ENCODE results near the gene PHKA2. TPM values are rescaled to one million over a fixed set of nuclear protein-coding genes. Genes with fewer than 3 reads are reported as not detected.

The PHKA2 gene
- total and polyA plus RNA-seq, 5 donors: 26.9 to 42.4 (median 32.1) TPM

GRCh38 chrX:18973527-18974192 lies 10.3 kb downstream of the PHKA2 start:
- Histone ChIP-seq H3K4me3 (ENCODE audit: low read length) (no peak overlapping the region), H3K4me1 (ENCODE audit: control insufficient read depth, insufficient read depth, low read length) (peaks cover 1% of the 10 kb centered on the region), H3K9me3 (ENCODE audit: control insufficient read depth, low read length) (no peaks in the 10 kb centered on the region), H3K27ac (ENCODE audit: low read length) (no peak overlapping the region), H3K27me3 (ENCODE audit: control insufficient read depth, insufficient read depth) (no peaks in the 10 kb centered on the region)
- intact Hi-C loops (cut with DNase I): no loop called here
- ATAC-seq (no peak), DNase-seq (no peak)
- 66% methylated on average over 7 of the region's 7 CpGs for WGBS

DNA sequence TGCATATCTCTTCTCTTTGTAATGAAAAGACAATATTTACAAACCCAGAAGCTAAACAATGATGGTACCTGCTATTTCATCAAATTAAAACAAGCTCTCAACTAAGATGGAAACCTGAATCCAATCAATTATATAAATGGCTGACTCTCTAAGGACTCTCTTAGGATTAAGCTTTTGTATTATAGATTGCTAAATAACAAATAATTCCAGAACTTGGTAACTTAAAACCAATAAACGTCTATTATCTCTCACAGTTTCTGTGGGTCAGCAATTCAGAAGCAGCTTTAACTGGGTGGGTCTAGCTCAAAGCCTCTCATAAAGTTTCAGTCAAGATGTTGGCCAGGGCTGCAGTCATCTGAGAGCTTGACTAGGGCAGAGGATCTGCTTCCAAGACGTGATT lies 12.4 kb downstream of the PHKA2 start:
- no peaks in the 10 kb centered on the region for H3K9me3 ChIP-seq (ENCODE audit: control insufficient read depth, low read length)
- intact Hi-C loops (cut with DNase I): no loop called here
- H3K27ac ChIP-seq (ENCODE audit: low read length): no peak overlapping the region
- DNase-seq (no peak), ATAC-seq (no peak)
- WGBS: 53% methylated on average over 2 of the region's 2 CpGs
- no peaks in the 10 kb centered on the region for H3K27me3 ChIP-seq (ENCODE audit: control insufficient read depth, insufficient read depth)
- H3K4me3 ChIP-seq (ENCODE audit: low read length): no peak overlapping the region
- peaks cover 1% of the 10 kb centered on the region for H3K4me1 ChIP-seq (ENCODE audit: control insufficient read depth, insufficient read depth, low read length)

DNA sequence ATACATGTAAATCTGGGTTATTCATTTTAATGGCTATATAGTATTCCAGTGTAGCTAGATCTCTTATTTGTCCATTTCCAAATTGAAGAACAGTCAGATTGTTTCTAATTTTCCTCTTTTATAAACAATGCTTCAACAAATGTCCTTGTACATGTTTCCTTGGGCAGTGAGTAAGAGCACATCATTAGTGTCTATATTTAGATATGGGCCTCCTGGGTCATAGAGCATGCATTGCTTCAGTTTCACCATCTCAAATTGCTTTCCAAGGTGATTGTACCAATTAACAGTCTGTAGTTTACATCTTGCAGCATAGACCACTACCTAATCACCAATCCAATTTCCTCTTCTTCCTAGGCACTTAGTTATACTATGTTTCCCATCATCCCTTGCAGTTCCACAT lies 13.4 kb downstream of the PHKA2 start:
- Histone ChIP-seq H3K27me3 (ENCODE audit: control insufficient read depth, insufficient read depth) (no peaks in the 10 kb centered on the region), H3K9me3 (ENCODE audit: control insufficient read depth, low read length) (no peaks in the 10 kb centered on the region), H3K4me1 (ENCODE audit: control insufficient read depth, insufficient read depth, low read length) (peaks cover 1% of the 10 kb centered on the region), H3K27ac (ENCODE audit: low read length) (no peak overlapping the region), H3K4me3 (ENCODE audit: low read length) (no peak overlapping the region)
- DNase-seq (no peak), ATAC-seq (no peak)
- intact Hi-C loops (cut with DNase I): no loop called here

GRCh38 chrX:18966624-18967023 lies 17.3 kb downstream of the PHKA2 start:
- peak in 1 of 3 donors; percentile 60 for DNase-seq
- no peak overlapping the region for H3K4me3 ChIP-seq (ENCODE audit: low read length)
- peak in 1 of 2 donors; percentile 41 for ATAC-seq

GRCh38 chrX:18964901-18965300 lies 19.0 kb downstream of the PHKA2 start:
- no peaks in the 10 kb centered on the region for H3K27me3 ChIP-seq (ENCODE audit: control insufficient read depth, insufficient read depth)
- H3K9me3 ChIP-seq (ENCODE audit: control insufficient read depth, low read length): no peaks in the 10 kb centered on the region
- H3K4me1 ChIP-seq (ENCODE audit: control insufficient read depth, insufficient read depth, low read length): no peaks in the 10 kb centered on the region
- DNase-seq: no peak
- ATAC-seq: no peak
- WGBS: 63% methylated on average over 9 of the region's 9 CpGs
- intact Hi-C loops (cut with DNase I): no loop called here
- no peak overlapping the region for H3K27ac ChIP-seq (ENCODE audit: low read length)
- H3K4me3 ChIP-seq (ENCODE audit: low read length): no peak overlapping the region

More at GRCh38 chrX:18966624-18967023, 17.3 kb downstream of the PHKA2 start:
- intact Hi-C loops (cut with DNase I): no loop called here
- H3K27ac ChIP-seq (ENCODE audit: low read length): no peak overlapping the region
- no peaks in the 10 kb centered on the region for H3K9me3 ChIP-seq (ENCODE audit: control insufficient read depth, low read length)
- H3K4me1 ChIP-seq (ENCODE audit: control insufficient read depth, insufficient read depth, low read length): no peaks in the 10 kb centered on the region
- WGBS: 68% methylated on average over 5 of the region's 5 CpGs
- no peaks in the 10 kb centered on the region for H3K27me3 ChIP-seq (ENCODE audit: control insufficient read depth, insufficient read depth)

GRCh38 chrX:18964026-18964425 lies 19.9 kb downstream of the PHKA2 start:
- Histone ChIP-seq H3K27me3 (ENCODE audit: control insufficient read depth, insufficient read depth) (no peaks in the 10 kb centered on the region), H3K27ac (ENCODE audit: low read length) (no peak overlapping the region), H3K9me3 (ENCODE audit: control insufficient read depth, low read length) (no peaks in the 10 kb centered on the region), H3K4me3 (ENCODE audit: low read length) (no peak overlapping the region), H3K4me1 (ENCODE audit: control insufficient read depth, insufficient read depth, low read length) (no peaks in the 10 kb centered on the region)
- 64% methylated on average over 4 of the region's 4 CpGs for WGBS
- ATAC-seq: no peak
- DNase-seq: no peak
- intact Hi-C loops (cut with DNase I): no loop called here

GRCh38 chrX:18962329-18962728 lies 21.6 kb downstream of the PHKA2 start:
- Histone ChIP-seq H3K9me3 (ENCODE audit: control insufficient read depth, low read length) (no peaks in the 10 kb centered on the region), H3K4me3 (ENCODE audit: low read length) (no peak overlapping the region), H3K27ac (ENCODE audit: low read length) (no peak overlapping the region), H3K4me1 (ENCODE audit: control insufficient read depth, insufficient read depth, low read length) (no peaks in the 10 kb centered on the region), H3K27me3 (ENCODE audit: control insufficient read depth, insufficient read depth) (no peaks in the 10 kb centered on the region)
- ATAC-seq (no peak), DNase-seq (no peak)
- intact Hi-C loops (cut with DNase I): no loop called here

GRCh38 chrX:18961686-18962085 lies 22.2 kb downstream of the PHKA2 start:
- 70% methylated on average over 2 of the region's 2 CpGs for WGBS
- H3K4me1 ChIP-seq (ENCODE audit: control insufficient read depth, insufficient read depth, low read length): no peaks in the 10 kb centered on the region
- no peak for DNase-seq
- H3K27me3 ChIP-seq (ENCODE audit: control insufficient read depth, insufficient read depth): no peaks in the 10 kb centered on the region
- no peak overlapping the region for H3K4me3 ChIP-seq (ENCODE audit: low read length)
- H3K9me3 ChIP-seq (ENCODE audit: control insufficient read depth, low read length): no peaks in the 10 kb centered on the region
- H3K27ac ChIP-seq (ENCODE audit: low read length): no peak overlapping the region
- ATAC-seq: no peak
- intact Hi-C loops (cut with DNase I): no loop called here

DNA sequence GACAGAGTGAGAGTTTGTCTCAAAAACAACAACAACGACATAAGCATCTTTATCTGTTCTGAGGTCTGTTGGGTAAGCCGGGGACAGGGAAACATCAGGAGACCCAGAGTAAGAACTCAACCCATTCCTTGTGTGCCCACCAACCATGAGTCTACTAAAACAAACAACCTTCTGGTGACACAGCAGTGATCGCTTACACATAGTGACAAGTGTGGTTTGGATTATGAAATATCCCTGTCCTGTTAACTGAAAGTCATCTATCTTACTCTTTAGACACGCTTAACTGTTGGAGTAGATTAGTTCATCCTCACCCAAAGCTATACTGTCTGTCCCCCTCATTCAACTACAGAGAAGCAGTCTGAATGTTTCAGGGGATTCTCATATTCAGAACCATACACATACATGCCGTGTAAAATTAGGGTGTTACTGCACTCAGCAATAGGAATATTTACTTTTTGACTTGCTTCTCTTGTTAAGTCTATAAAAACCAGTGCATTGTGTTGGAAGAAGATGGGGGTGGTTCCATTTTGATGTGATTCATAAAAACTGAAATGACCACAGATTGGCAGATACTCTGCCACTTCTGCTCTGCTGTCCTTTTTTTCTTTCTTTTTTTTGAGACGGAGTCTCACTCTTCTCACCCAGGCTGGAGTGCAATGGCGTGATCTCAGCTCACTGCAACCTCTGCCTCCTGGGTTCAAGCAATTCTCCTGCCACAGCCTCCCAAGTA lies 27.4 kb downstream of the PHKA2 start:
- Histone ChIP-seq H3K27ac (ENCODE audit: low read length) (no peak overlapping the region), H3K4me3 (ENCODE audit: low read length) (no peak overlapping the region), H3K4me1 (ENCODE audit: control insufficient read depth, insufficient read depth, low read length) (no peaks in the 10 kb centered on the region), H3K27me3 (ENCODE audit: control insufficient read depth, insufficient read depth) (no peaks in the 10 kb centered on the region), H3K9me3 (ENCODE audit: control insufficient read depth, low read length) (no peaks in the 10 kb centered on the region)
- intact Hi-C loops (cut with DNase I): no loop called here
- no peak for DNase-seq
- WGBS: 92% methylated on average over 7 of the region's 7 CpGs
- no peak for ATAC-seq

DNA sequence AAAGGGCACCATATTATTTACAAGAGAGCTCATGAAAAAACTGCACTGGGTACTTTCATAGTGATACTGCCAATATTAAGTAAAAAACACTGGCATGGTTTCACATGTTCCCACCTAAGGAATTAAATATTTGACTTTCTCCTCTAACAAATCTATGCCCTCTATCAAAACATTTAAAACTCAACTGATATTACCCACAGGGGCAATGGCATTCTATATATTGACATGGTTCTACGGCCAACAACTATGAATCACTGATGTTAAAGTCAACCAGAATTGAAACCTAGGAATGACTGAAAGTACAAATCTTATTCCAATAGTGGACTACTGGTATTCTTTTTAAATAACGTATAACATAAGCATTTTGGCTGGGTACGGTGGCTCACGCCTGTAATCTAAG lies 28.2 kb downstream of the PHKA2 start:
- DNase-seq: no peak
- intact Hi-C loops (cut with DNase I): no loop called here
- Histone ChIP-seq H3K9me3 (ENCODE audit: control insufficient read depth, low read length) (no peaks in the 10 kb centered on the region), H3K27ac (ENCODE audit: low read length) (no peak overlapping the region), H3K4me3 (ENCODE audit: low read length) (no peak overlapping the region), H3K4me1 (ENCODE audit: control insufficient read depth, insufficient read depth, low read length) (no peaks in the 10 kb centered on the region), H3K27me3 (ENCODE audit: control insufficient read depth, insufficient read depth) (no peaks in the 10 kb centered on the region)
- 95% methylated on average over 4 of the region's 4 CpGs for WGBS
- no peak for ATAC-seq

DNA sequence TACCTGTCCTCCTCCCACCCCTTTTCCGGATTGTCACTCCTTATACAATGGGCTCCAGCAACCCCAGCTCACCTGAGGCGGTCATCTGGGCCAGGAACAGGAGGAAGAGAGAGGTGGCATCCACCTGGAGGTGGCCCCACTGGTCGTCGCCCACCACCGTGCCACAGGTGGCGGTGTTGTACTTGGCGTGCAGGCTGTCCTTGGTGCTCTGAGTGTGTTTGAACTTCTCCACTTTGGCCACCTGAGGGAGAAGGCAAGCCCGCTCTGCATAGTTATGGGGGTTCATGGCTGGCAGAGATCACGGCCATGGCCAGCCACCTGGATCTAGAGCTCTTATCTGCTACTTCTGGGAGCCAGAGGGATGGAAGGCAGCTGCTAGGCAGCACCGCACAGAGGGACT lies 32.9 kb downstream of the PHKA2 start:
- Histone ChIP-seq H3K4me3 (ENCODE audit: low read length) (no peak overlapping the region), H3K9me3 (ENCODE audit: control insufficient read depth, low read length) (no peaks in the 10 kb centered on the region), H3K27me3 (ENCODE audit: control insufficient read depth, insufficient read depth) (no peaks in the 10 kb centered on the region), H3K27ac (ENCODE audit: low read length) (no peak overlapping the region), H3K4me1 (ENCODE audit: control insufficient read depth, insufficient read depth, low read length) (no peaks in the 10 kb centered on the region)
- ATAC-seq: no peak
- WGBS: 96% methylated on average over 10 of the region's 10 CpGs
- no peak for DNase-seq
- intact Hi-C loops (cut with DNase I): no loop called here

Data from right cardiac atrium (tissue), 5 donors.